Measurements from ENCODE around the gene MAGT1. TPM values are rescaled to one million over a fixed set of nuclear protein-coding genes. Genes with fewer than 3 reads are reported as not detected.

MAGT1 gene
- total and polyA plus RNA-seq, 2 experiments from 2014 or later = 23.4 to 42.2 TPM

- TF ChIP-seq, protein P1, sequence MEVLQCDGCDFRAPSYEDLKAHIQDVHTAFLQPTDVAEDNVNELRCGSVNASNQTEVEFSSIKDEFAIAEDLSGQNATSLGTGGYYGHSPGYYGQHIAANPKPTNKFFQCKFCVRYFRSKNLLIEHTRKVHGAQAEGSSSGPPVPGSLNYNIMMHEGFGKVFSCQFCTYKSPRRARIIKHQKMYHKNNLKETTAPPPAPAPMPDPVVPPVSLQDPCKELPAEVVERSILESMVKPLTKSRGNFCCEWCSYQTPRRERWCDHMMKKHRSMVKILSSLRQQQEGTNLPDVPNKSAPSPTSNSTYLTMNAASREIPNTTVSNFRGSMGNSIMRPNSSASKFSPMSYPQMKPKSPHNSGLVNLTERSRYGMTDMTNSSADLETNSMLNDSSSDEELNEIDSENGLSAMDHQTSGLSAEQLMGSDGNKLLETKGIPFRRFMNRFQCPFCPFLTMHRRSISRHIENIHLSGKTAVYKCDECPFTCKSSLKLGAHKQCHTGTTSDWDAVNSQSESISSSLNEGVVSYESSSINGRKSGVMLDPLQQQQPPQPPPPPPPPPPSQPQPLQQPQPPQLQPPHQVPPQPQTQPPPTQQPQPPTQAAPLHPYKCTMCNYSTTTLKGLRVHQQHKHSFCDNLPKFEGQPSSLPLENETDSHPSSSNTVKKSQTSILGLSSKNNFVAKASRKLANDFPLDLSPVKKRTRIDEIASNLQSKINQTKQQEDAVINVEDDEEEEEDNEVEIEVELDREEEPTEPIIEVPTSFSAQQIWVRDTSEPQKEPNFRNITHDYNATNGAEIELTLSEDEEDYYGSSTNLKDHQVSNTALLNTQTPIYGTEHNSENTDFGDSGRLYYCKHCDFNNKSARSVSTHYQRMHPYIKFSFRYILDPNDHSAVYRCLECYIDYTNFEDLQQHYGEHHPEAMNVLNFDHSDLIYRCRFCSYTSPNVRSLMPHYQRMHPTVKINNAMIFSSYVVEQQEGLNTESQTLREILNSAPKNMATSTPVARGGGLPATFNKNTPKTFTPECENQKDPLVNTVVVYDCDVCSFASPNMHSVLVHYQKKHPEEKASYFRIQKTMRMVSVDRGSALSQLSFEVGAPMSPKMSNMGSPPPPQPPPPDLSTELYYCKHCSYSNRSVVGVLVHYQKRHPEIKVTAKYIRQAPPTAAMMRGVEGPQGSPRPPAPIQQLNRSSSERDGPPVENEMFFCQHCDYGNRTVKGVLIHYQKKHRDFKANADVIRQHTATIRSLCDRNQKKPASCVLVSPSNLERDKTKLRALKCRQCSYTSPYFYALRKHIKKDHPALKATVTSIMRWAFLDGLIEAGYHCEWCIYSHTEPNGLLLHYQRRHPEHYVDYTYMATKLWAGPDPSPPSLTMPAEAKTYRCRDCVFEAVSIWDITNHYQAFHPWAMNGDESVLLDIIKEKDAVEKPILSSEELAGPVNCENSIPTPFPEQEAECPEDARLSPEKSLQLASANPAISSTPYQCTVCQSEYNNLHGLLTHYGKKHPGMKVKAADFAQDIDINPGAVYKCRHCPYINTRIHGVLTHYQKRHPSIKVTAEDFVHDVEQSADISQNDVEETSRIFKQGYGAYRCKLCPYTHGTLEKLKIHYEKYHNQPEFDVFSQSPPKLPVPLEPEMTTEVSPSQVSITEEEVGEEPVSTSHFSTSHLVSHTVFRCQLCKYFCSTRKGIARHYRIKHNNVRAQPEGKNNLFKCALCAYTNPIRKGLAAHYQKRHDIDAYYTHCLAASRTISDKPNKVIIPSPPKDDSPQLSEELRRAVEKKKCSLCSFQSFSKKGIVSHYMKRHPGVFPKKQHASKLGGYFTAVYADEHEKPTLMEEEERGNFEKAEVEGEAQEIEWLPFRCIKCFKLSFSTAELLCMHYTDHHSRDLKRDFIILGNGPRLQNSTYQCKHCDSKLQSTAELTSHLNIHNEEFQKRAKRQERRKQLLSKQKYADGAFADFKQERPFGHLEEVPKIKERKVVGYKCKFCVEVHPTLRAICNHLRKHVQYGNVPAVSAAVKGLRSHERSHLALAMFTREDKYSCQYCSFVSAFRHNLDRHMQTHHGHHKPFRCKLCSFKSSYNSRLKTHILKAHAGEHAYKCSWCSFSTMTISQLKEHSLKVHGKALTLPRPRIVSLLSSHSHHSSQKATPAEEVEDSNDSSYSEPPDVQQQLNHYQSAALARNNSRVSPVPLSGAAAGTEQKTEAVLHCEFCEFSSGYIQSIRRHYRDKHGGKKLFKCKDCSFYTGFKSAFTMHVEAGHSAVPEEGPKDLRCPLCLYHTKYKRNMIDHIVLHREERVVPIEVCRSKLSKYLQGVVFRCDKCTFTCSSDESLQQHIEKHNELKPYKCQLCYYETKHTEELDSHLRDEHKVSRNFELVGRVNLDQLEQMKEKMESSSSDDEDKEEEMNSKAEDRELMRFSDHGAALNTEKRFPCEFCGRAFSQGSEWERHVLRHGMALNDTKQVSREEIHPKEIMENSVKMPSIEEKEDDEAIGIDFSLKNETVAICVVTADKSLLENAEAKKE (CRISPR knock-in tag; IDR thresholded peaks at IDR 0.05) = no peak
- TF ChIP-seq JUNB (IDR thresholded peaks at IDR 0.05; ENCODE audit: unreplicated experiment) = no peak
- no peak for TF ChIP-seq CTCF (conservative IDR thresholded peaks at IDR 0.05; ENCODE audit: low read depth in 2 of 2)
- no peak for TF ChIP-seq CREB1 (CRISPR knock-in tag; IDR thresholded peaks at IDR 0.05; ENCODE audit: low read depth)
- no peak for TF ChIP-seq STAT1 (IDR thresholded peaks at IDR 0.05; ENCODE audit: unreplicated experiment)
- TF ChIP-seq, protein P2, sequence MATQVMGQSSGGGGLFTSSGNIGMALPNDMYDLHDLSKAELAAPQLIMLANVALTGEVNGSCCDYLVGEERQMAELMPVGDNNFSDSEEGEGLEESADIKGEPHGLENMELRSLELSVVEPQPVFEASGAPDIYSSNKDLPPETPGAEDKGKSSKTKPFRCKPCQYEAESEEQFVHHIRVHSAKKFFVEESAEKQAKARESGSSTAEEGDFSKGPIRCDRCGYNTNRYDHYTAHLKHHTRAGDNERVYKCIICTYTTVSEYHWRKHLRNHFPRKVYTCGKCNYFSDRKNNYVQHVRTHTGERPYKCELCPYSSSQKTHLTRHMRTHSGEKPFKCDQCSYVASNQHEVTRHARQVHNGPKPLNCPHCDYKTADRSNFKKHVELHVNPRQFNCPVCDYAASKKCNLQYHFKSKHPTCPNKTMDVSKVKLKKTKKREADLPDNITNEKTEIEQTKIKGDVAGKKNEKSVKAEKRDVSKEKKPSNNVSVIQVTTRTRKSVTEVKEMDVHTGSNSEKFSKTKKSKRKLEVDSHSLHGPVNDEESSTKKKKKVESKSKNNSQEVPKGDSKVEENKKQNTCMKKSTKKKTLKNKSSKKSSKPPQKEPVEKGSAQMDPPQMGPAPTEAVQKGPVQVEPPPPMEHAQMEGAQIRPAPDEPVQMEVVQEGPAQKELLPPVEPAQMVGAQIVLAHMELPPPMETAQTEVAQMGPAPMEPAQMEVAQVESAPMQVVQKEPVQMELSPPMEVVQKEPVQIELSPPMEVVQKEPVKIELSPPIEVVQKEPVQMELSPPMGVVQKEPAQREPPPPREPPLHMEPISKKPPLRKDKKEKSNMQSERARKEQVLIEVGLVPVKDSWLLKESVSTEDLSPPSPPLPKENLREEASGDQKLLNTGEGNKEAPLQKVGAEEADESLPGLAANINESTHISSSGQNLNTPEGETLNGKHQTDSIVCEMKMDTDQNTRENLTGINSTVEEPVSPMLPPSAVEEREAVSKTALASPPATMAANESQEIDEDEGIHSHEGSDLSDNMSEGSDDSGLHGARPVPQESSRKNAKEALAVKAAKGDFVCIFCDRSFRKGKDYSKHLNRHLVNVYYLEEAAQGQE (IDR thresholded peaks at IDR 0.05; ENCODE audit: unreplicated experiment) = no peak
- no peak for TF ChIP-seq ZNF114 (CRISPR knock-in tag; IDR thresholded peaks at IDR 0.05)
- no peak for TF ChIP-seq NANOG (IDR thresholded peaks at IDR 0.05; ENCODE audit: borderline replicate concordance)
Observed at GRCh38 chrX:77795124-77795523, 100.1 kb downstream of the MAGT1 start (continued).

Measured in GM23338 (cell line).